GM23338 (cell line): ENCODE measurements around the gene HMCN2. TPM values are rescaled to one million over a fixed set of nuclear protein-coding genes. Genes with fewer than 3 reads are reported as not detected.

Experiments
- ATAC-seq: fragments of 200-7000 bp; cut with Tn5 transposase; 3 replicates; pipeline ENCODE4 v1.9.1; 2020
- DNase-seq: peaks from one replicate; pipeline ENCODE4 v3.0.0-alpha.2; 2015; ENCODE audit warnings: low spot score
- H2AFZ ChIP-seq: fragments of 200-600 bp; sonication (generic); 2 replicates; pipeline ENCODE4 v1.8.0; 2016; ENCODE audit warnings: antibody characterized with exemption, mild to moderate bottlenecking, moderate library complexity
- H3F3A ChIP-seq: fragments of 200-600 bp; sonication (generic); replicated peaks from 2 replicates; pipeline ENCODE4 v1.8.0; 2017; ENCODE audit warnings: antibody characterized with exemption, mixed run types, low read depth
- H3K27ac ChIP-seq: fragments of 200-600 bp; sonication (generic); 2 replicates; pipeline ENCODE4 v1.6.1; 2016; ENCODE audit warnings: low read depth
- H3K27me3 ChIP-seq: fragments of 200-600 bp; sonication (generic); 2 replicates; pipeline ENCODE4 v1.8.0; 2016; ENCODE audit warnings: mild to moderate bottlenecking, mixed run types, moderate library complexity; ENCODE audit not compliant: insufficient read depth
- H3K36me3 ChIP-seq: fragments of 200-600 bp; sonication (generic); 2 replicates; pipeline ENCODE4 v1.8.0; 2016; ENCODE audit warnings: mild to moderate bottlenecking; ENCODE audit not compliant: insufficient read depth
- H3K4me1 ChIP-seq: fragments of 200-600 bp; sonication (generic); 2 replicates; pipeline ENCODE4 v1.8.0; 2016; ENCODE audit warnings: mild to moderate bottlenecking, moderate library complexity; ENCODE audit not compliant: insufficient read depth
- H3K4me2 ChIP-seq: fragments of 200-600 bp; sonication (generic); 2 replicates; pipeline ENCODE4 v1.7.1; 2017; ENCODE audit warnings: mixed run types
- H3K4me3 ChIP-seq: fragments of 200-600 bp; sonication (generic); 2 replicates; pipeline ENCODE4 v1.6.1; 2016; ENCODE audit warnings: mixed run types
- H3K79me2 ChIP-seq: fragments of 200-600 bp; sonication (generic); replicated peaks from 2 replicates; pipeline ENCODE4 v1.8.0; 2017; ENCODE audit warnings: mild to moderate bottlenecking; ENCODE audit not compliant: insufficient read depth
- H3K9me2 ChIP-seq: fragments of 200-600 bp; sonication (generic); 2 replicates; pipeline ENCODE4 v1.8.0; 2017; ENCODE audit not compliant: insufficient read depth
- H4K20me1 ChIP-seq: fragments of 200-600 bp; sonication (generic); replicated peaks from 2 replicates; pipeline ENCODE4 v1.8.0; 2017; ENCODE audit warnings: mild to moderate bottlenecking; ENCODE audit not compliant: insufficient read depth
- H3K27ac Mint-ChIP-seq: 2 replicates; pipeline ENCODE4 v1.8.0; 2020; ENCODE audit warnings: inconsistent platforms, mild to moderate bottlenecking, moderate library complexity, mixed read lengths
- H3K27me3 Mint-ChIP-seq: 3 replicates; pipeline ENCODE4 v1.8.0; 2022; ENCODE audit warnings: low read depth, mild to moderate bottlenecking, moderate library complexity, mixed read lengths, inconsistent platforms; ENCODE audit not compliant: insufficient read depth, poor library complexity
- H3K36me3 Mint-ChIP-seq: 3 replicates; pipeline ENCODE4 v1.8.0; 2021; ENCODE audit warnings: low read depth, mild to moderate bottlenecking, inconsistent platforms, moderate library complexity, mixed read lengths
- H3K4me1 Mint-ChIP-seq: 3 replicates; pipeline ENCODE4 v1.8.0; 2020; ENCODE audit warnings: mild to moderate bottlenecking, inconsistent platforms, mixed read lengths
- H3K4me3 Mint-ChIP-seq: 3 replicates; pipeline ENCODE4 v1.8.0; 2021; ENCODE audit warnings: moderate library complexity, mild to moderate bottlenecking, inconsistent platforms, mixed read lengths
- H3K9me3 Mint-ChIP-seq: 3 replicates; pipeline ENCODE4 v1.8.0; 2020; ENCODE audit warnings: moderate library complexity, mild to moderate bottlenecking, inconsistent platforms, mixed read lengths
- CREB1 ChIP-seq: fragments of 250-450 bp; sonication (Bioruptor Pico); IDR thresholded peaks from 2 replicates; pipeline ENCODE4 v1.5.0; 2020; ENCODE audit warnings: low read depth, mild to moderate bottlenecking, moderate library complexity
- EZH2 ChIP-seq: fragments of 200-600 bp; sonication (generic); IDR thresholded peaks from one replicate; pipeline ENCODE4 v1.8.0; 2017; ENCODE audit warnings: antibody characterized with exemption, mild to moderate bottlenecking, low read depth; ENCODE audit not compliant: unreplicated experiment
- EZH2phosphoT487 ChIP-seq: fragments of 200-600 bp; sonication (generic); IDR thresholded peaks from one replicate; pipeline ENCODE4 v1.8.1; 2018; ENCODE audit warnings: antibody characterized with exemption; ENCODE audit not compliant: unreplicated experiment
- NANOG ChIP-seq: IDR thresholded peaks from 2 replicates; pipeline ENCODE4 v1.6.1; 2016; ENCODE audit warnings: antibody characterized with exemption, borderline replicate concordance
- POLR2AphosphoS5 ChIP-seq: IDR thresholded peaks from 2 replicates; pipeline ENCODE4 v1.6.1; 2016; ENCODE audit warnings: antibody characterized with exemption, low read depth
- STAT1 ChIP-seq: IDR thresholded peaks from one replicate; pipeline ENCODE4 v1.6.1; 2016; ENCODE audit warnings: antibody characterized with exemption; ENCODE audit not compliant: unreplicated experiment
- ZNF114 ChIP-seq: fragments of 250-450 bp; sonication (Bioruptor Pico); IDR thresholded peaks from 2 replicates; pipeline ENCODE4 v1.5.0; 2020; ENCODE audit warnings: mild to moderate bottlenecking, moderate library complexity
- ZNF331 ChIP-seq: fragments of 250-450 bp; sonication (Bioruptor Pico); IDR thresholded peaks from 2 replicates; pipeline ENCODE4 v1.5.0; 2020; ENCODE audit warnings: low read depth, mild to moderate bottlenecking, moderate library complexity
- polyA plus RNA-seq: library from polyadenylated mRNA; unstranded; fragments of >200 nt; fragmentation: Nextera tagmentation; extraction: Ambion mirVana; gene quantifications from 2 replicates; pipeline ENCODE4 v1.2.1, GENCODE V29; 2016
- total RNA-seq: library from RNA; depleted of rRNA; stranded (reverse); fragments of >200 nt; shearing (Covaris generic); gene quantifications from 2 replicates; pipeline ENCODE4 v1.2.3, GENCODE V29; 2014
- TF ChIP-seq, protein P1 (sequence below): fragments of 250-450 bp; sonication (Bioruptor Pico); IDR thresholded peaks from 2 replicates; pipeline ENCODE4 v1.5.0; 2020; ENCODE audit warnings: mild to moderate bottlenecking, moderate library complexity
- TF ChIP-seq, protein P2 (sequence below), 2 experiments: fragments of 200-600 bp in 1 of 2; sonication (generic) in 1 of 2; conservative IDR thresholded peaks; 2 replicates each; pipeline versions ENCODE4 v1.5.1 to v1.6.1; 2016 to 2017; ENCODE audit warnings: antibody characterized with exemption in 2 of 2, low read depth in 2 of 2, mild to moderate bottlenecking in 2 of 2, moderate library complexity in 1 of 2
- TF ChIP-seq, protein P3 (sequence below): IDR thresholded peaks from one replicate; pipeline ENCODE4 v1.6.1; 2018; ENCODE audit warnings: antibody characterized with exemption; ENCODE audit not compliant: unreplicated experiment
- TF ChIP-seq, protein P4 (sequence below): IDR thresholded peaks from 2 replicates; pipeline ENCODE4 v1.6.1; 2016; ENCODE audit warnings: antibody characterized with exemption

The HMCN2 gene
- total and polyA plus RNA-seq, 2 experiments from 2014 or later, result 1.3 to 4.7 TPM

- TF ChIP-seq, protein P1, sequence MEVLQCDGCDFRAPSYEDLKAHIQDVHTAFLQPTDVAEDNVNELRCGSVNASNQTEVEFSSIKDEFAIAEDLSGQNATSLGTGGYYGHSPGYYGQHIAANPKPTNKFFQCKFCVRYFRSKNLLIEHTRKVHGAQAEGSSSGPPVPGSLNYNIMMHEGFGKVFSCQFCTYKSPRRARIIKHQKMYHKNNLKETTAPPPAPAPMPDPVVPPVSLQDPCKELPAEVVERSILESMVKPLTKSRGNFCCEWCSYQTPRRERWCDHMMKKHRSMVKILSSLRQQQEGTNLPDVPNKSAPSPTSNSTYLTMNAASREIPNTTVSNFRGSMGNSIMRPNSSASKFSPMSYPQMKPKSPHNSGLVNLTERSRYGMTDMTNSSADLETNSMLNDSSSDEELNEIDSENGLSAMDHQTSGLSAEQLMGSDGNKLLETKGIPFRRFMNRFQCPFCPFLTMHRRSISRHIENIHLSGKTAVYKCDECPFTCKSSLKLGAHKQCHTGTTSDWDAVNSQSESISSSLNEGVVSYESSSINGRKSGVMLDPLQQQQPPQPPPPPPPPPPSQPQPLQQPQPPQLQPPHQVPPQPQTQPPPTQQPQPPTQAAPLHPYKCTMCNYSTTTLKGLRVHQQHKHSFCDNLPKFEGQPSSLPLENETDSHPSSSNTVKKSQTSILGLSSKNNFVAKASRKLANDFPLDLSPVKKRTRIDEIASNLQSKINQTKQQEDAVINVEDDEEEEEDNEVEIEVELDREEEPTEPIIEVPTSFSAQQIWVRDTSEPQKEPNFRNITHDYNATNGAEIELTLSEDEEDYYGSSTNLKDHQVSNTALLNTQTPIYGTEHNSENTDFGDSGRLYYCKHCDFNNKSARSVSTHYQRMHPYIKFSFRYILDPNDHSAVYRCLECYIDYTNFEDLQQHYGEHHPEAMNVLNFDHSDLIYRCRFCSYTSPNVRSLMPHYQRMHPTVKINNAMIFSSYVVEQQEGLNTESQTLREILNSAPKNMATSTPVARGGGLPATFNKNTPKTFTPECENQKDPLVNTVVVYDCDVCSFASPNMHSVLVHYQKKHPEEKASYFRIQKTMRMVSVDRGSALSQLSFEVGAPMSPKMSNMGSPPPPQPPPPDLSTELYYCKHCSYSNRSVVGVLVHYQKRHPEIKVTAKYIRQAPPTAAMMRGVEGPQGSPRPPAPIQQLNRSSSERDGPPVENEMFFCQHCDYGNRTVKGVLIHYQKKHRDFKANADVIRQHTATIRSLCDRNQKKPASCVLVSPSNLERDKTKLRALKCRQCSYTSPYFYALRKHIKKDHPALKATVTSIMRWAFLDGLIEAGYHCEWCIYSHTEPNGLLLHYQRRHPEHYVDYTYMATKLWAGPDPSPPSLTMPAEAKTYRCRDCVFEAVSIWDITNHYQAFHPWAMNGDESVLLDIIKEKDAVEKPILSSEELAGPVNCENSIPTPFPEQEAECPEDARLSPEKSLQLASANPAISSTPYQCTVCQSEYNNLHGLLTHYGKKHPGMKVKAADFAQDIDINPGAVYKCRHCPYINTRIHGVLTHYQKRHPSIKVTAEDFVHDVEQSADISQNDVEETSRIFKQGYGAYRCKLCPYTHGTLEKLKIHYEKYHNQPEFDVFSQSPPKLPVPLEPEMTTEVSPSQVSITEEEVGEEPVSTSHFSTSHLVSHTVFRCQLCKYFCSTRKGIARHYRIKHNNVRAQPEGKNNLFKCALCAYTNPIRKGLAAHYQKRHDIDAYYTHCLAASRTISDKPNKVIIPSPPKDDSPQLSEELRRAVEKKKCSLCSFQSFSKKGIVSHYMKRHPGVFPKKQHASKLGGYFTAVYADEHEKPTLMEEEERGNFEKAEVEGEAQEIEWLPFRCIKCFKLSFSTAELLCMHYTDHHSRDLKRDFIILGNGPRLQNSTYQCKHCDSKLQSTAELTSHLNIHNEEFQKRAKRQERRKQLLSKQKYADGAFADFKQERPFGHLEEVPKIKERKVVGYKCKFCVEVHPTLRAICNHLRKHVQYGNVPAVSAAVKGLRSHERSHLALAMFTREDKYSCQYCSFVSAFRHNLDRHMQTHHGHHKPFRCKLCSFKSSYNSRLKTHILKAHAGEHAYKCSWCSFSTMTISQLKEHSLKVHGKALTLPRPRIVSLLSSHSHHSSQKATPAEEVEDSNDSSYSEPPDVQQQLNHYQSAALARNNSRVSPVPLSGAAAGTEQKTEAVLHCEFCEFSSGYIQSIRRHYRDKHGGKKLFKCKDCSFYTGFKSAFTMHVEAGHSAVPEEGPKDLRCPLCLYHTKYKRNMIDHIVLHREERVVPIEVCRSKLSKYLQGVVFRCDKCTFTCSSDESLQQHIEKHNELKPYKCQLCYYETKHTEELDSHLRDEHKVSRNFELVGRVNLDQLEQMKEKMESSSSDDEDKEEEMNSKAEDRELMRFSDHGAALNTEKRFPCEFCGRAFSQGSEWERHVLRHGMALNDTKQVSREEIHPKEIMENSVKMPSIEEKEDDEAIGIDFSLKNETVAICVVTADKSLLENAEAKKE, result no peak
- TF ChIP-seq CREB1 (CRISPR knock-in tag) (no peak), POLR2AphosphoS5 (no peak), EZH2 (no peak), ZNF331 (CRISPR knock-in tag) (no peak), STAT1 (no peak), ZNF114 (CRISPR knock-in tag) (no peak), EZH2phosphoT487 (no peak), NANOG (no peak)
- TF ChIP-seq, protein P2, sequence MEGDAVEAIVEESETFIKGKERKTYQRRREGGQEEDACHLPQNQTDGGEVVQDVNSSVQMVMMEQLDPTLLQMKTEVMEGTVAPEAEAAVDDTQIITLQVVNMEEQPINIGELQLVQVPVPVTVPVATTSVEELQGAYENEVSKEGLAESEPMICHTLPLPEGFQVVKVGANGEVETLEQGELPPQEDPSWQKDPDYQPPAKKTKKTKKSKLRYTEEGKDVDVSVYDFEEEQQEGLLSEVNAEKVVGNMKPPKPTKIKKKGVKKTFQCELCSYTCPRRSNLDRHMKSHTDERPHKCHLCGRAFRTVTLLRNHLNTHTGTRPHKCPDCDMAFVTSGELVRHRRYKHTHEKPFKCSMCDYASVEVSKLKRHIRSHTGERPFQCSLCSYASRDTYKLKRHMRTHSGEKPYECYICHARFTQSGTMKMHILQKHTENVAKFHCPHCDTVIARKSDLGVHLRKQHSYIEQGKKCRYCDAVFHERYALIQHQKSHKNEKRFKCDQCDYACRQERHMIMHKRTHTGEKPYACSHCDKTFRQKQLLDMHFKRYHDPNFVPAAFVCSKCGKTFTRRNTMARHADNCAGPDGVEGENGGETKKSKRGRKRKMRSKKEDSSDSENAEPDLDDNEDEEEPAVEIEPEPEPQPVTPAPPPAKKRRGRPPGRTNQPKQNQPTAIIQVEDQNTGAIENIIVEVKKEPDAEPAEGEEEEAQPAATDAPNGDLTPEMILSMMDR (conservative IDR thresholded peaks at IDR 0.05; ENCODE audit: low read depth in 2 of 2), result no peak
- TF ChIP-seq, protein P3, sequence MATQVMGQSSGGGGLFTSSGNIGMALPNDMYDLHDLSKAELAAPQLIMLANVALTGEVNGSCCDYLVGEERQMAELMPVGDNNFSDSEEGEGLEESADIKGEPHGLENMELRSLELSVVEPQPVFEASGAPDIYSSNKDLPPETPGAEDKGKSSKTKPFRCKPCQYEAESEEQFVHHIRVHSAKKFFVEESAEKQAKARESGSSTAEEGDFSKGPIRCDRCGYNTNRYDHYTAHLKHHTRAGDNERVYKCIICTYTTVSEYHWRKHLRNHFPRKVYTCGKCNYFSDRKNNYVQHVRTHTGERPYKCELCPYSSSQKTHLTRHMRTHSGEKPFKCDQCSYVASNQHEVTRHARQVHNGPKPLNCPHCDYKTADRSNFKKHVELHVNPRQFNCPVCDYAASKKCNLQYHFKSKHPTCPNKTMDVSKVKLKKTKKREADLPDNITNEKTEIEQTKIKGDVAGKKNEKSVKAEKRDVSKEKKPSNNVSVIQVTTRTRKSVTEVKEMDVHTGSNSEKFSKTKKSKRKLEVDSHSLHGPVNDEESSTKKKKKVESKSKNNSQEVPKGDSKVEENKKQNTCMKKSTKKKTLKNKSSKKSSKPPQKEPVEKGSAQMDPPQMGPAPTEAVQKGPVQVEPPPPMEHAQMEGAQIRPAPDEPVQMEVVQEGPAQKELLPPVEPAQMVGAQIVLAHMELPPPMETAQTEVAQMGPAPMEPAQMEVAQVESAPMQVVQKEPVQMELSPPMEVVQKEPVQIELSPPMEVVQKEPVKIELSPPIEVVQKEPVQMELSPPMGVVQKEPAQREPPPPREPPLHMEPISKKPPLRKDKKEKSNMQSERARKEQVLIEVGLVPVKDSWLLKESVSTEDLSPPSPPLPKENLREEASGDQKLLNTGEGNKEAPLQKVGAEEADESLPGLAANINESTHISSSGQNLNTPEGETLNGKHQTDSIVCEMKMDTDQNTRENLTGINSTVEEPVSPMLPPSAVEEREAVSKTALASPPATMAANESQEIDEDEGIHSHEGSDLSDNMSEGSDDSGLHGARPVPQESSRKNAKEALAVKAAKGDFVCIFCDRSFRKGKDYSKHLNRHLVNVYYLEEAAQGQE, result no peak
- TF ChIP-seq, protein P4, sequence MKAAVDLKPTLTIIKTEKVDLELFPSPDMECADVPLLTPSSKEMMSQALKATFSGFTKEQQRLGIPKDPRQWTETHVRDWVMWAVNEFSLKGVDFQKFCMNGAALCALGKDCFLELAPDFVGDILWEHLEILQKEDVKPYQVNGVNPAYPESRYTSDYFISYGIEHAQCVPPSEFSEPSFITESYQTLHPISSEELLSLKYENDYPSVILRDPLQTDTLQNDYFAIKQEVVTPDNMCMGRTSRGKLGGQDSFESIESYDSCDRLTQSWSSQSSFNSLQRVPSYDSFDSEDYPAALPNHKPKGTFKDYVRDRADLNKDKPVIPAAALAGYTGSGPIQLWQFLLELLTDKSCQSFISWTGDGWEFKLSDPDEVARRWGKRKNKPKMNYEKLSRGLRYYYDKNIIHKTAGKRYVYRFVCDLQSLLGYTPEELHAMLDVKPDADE, result no peak
- H3F3A ChIP-seq, result no peaks in the 10 kb centered on the region
- DNase-seq (no peak), ATAC-seq (no peak)
- H2AFZ ChIP-seq, result no peak overlapping the region
- H3K27me3 Mint-ChIP-seq, result peaks cover 3% of the 10 kb centered on the region
- H3K4me1 ChIP-seq, result no peaks in the 10 kb centered on the region
- H3K4me1 Mint-ChIP-seq, result peaks cover 11% of the 10 kb centered on the region
- H3K79me2 ChIP-seq, result no peaks in the 10 kb centered on the region
- H3K36me3 ChIP-seq, result no peaks in the 10 kb centered on the region
- H3K27ac ChIP-seq, result no peak overlapping the region
- H4K20me1 ChIP-seq, result no peaks in the 10 kb centered on the region; the same call in 1 of the 2 replicates
- no peaks in the 10 kb centered on the region; the same call in 1 of the 2 replicates for H3K9me2 ChIP-seq
- H3K9me3 Mint-ChIP-seq, result no peaks in the 10 kb centered on the region
- peaks cover 20% of the 10 kb centered on the region for H3K36me3 Mint-ChIP-seq
- H3K4me3 ChIP-seq, result no peak overlapping the region
- H3K27me3 ChIP-seq, result no peaks in the 10 kb centered on the region
- no peak overlapping the region for H3K4me2 ChIP-seq
- no peak overlapping the region for H3K4me3 Mint-ChIP-seq
- no peak overlapping the region for H3K27ac Mint-ChIP-seq
Observed at GRCh38 chr9:130295945-130296782, 30.6 kb downstream of the HMCN2 start.
